Measurements from ENCODE around the gene FAM204A.

The FAM204A gene

DNA sequence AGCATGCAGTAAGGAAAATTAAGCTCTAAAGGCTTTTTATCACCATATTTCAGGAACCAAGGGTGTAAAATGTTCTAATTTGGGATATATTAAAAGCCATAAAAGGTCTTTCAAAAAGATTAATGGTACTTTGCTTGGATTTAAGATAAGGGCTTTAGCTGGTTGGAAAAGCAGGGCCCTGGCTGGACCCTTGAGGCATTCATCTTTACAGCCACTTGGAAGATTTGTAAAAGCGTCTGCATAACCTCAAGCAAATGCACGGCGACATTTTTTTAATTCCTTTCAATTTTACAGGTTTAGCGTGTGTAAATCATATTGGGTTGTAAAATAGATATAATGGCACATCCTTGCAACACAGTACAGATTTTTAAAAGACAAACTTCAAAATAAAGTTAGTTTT lies 27.2 kb downstream of the FAM204A start:
- Histone ChIP-seq H3K27me3 (replicated peaks; ENCODE audit: control insufficient read depth, insufficient read depth, low read length) (no peaks in the 10 kb centered on the region), H3K4me3 (replicated peaks; ENCODE audit: low read depth, low read length) (no peak overlapping the region), H3K36me3 (ENCODE audit: control insufficient read depth, insufficient read depth, low read length) (no peaks in the 10 kb centered on the region; the same call in none of the 2 replicates)
- no peak for DNase-seq (ENCODE audit: extremely low read depth, insufficient read length)
- TF ChIP-seq, protein P1, sequence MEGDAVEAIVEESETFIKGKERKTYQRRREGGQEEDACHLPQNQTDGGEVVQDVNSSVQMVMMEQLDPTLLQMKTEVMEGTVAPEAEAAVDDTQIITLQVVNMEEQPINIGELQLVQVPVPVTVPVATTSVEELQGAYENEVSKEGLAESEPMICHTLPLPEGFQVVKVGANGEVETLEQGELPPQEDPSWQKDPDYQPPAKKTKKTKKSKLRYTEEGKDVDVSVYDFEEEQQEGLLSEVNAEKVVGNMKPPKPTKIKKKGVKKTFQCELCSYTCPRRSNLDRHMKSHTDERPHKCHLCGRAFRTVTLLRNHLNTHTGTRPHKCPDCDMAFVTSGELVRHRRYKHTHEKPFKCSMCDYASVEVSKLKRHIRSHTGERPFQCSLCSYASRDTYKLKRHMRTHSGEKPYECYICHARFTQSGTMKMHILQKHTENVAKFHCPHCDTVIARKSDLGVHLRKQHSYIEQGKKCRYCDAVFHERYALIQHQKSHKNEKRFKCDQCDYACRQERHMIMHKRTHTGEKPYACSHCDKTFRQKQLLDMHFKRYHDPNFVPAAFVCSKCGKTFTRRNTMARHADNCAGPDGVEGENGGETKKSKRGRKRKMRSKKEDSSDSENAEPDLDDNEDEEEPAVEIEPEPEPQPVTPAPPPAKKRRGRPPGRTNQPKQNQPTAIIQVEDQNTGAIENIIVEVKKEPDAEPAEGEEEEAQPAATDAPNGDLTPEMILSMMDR (IDR thresholded peaks at IDR 0.05; ENCODE audit: insufficient read depth, low read length, poor library complexity, severe bottlenecking): no peak

DNA sequence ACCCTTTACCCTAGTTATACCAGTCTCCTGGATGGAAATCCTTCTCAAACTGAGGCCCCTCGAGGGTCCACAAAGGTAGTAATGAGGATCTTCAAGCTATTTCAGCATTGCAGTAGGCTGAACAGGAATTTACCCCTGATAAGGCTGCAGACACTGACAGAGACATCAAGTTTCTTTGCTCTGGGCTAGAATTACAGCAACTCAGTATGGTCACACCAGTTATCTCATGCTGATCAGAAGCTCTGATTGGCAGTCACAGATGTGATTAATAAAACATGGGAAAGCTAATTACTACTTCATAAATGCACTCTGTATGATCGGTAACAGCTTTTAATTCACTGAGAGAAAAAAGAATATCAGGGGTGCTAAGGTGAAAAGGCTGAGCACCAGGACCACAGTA lies 30.6 kb downstream of the FAM204A start:
- H3K4me3 ChIP-seq (replicated peaks; ENCODE audit: low read depth, low read length): no peak overlapping the region
- H3K27me3 ChIP-seq (replicated peaks; ENCODE audit: control insufficient read depth, insufficient read depth, low read length): no peaks in the 10 kb centered on the region
- TF ChIP-seq, protein P1 (IDR thresholded peaks at IDR 0.05; ENCODE audit: insufficient read depth, low read length, poor library complexity, severe bottlenecking): no peak
- H3K36me3 ChIP-seq (ENCODE audit: control insufficient read depth, insufficient read depth, low read length): no peaks in the 10 kb centered on the region; the same call in none of the 2 replicates
- no peak for DNase-seq (ENCODE audit: extremely low read depth, insufficient read length)

DNA sequence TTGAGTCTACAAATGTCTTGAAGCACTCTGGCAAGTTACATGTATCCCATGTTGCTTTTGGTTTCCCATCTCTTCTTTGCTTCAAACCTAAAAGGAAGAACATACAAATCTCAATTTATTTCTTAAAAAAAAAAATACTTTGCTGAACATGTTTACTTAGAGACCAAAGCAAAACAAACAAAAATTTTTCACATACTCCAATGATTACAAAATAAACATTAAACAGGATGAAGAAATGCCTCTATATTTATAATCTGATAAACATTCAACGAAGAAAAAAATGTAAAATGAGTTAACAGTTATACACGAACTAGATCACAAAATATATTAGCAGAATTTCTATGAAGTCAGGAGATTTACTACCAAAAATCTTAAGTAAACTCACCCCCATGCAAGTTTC lies 31.3 kb downstream of the FAM204A start:
- no peak overlapping the region for H3K4me3 ChIP-seq (replicated peaks; ENCODE audit: low read depth, low read length)
- no peak for DNase-seq (ENCODE audit: extremely low read depth, insufficient read length)
- H3K36me3 ChIP-seq (ENCODE audit: control insufficient read depth, insufficient read depth, low read length): peaks cover 2% of the 10 kb centered on the region
- H3K27me3 ChIP-seq (replicated peaks; ENCODE audit: control insufficient read depth, insufficient read depth, low read length): no peaks in the 10 kb centered on the region
- TF ChIP-seq, protein P1 (IDR thresholded peaks at IDR 0.05; ENCODE audit: insufficient read depth, low read length, poor library complexity, severe bottlenecking): no peak

DNA sequence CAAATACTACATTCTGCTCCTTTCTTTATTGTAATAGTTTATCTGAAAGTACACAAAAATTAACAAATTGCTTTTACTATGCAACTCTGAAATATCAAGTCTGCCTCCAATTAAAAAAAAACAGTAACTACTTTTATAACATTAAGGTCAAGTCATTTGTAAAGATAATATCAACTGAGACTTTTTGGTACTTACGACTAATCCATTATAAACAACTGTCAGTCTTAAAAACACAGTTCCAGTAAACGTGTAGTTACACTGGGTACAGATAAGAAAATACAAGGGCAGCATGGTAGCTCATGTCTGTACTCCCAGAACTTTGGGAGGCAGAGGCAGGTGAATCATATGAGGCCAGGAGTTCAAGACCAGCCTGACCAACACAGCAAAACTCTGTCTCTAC lies 32.2 kb downstream of the FAM204A start:
- TF ChIP-seq, protein P1 (IDR thresholded peaks at IDR 0.05; ENCODE audit: insufficient read depth, low read length, poor library complexity, severe bottlenecking): no peak
- Histone ChIP-seq H3K4me3 (replicated peaks; ENCODE audit: low read depth, low read length) (no peak overlapping the region), H3K36me3 (ENCODE audit: control insufficient read depth, insufficient read depth, low read length) (peaks cover 2% of the 10 kb centered on the region), H3K27me3 (replicated peaks; ENCODE audit: control insufficient read depth, insufficient read depth, low read length) (no peaks in the 10 kb centered on the region)
- DNase-seq (ENCODE audit: extremely low read depth, insufficient read length): no peak

DNA sequence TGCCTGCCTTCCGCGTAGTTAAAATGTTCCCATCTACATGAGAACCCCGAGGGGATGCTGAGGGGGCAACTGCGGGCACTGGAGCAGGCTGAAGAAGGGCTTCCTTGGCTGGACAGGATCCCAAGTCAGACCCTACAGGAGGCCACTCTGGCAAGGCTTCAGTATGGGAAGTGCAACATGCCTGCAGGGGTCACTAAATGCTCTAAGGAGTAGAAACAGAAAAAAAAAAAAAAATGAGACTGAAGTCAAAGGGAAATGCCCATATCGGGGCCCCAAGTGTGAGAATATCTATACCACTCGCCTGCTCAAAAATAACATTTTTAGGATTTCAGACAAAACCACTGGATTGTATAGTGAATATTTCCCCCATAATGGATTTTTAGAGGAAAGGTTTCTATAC lies 33.5 kb downstream of the FAM204A start:
- Histone ChIP-seq H3K27me3 (replicated peaks; ENCODE audit: control insufficient read depth, insufficient read depth, low read length) (no peaks in the 10 kb centered on the region), H3K4me3 (replicated peaks; ENCODE audit: low read depth, low read length) (no peak overlapping the region), H3K36me3 (ENCODE audit: control insufficient read depth, insufficient read depth, low read length) (peaks cover 2% of the 10 kb centered on the region)
- no peak for DNase-seq (ENCODE audit: extremely low read depth, insufficient read length)
- TF ChIP-seq, protein P1 (IDR thresholded peaks at IDR 0.05; ENCODE audit: insufficient read depth, low read length, poor library complexity, severe bottlenecking): no peak

DNA sequence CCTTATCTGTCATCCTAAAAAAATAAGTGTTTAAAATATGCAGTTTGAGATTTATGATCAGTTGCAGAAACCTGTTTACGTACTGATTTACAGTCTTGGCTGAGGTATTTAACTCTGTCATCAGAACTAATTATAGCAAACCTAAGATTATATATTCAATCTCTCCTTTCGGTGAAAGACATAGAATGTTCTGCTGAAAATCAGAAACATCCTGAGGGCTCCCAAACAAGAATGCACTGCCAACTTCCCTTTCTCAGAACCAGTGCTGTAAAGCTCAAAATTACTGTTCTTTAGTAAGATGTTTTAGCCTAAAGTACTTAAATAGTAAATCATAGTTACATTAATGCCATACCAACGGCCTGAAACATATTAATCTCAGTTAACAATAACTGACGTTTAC lies 34.3 kb downstream of the FAM204A start:
- Histone ChIP-seq H3K36me3 (ENCODE audit: control insufficient read depth, insufficient read depth, low read length) (peaks cover 2% of the 10 kb centered on the region), H3K27me3 (replicated peaks; ENCODE audit: control insufficient read depth, insufficient read depth, low read length) (no peaks in the 10 kb centered on the region), H3K4me3 (replicated peaks; ENCODE audit: low read depth, low read length) (no peak overlapping the region)
- TF ChIP-seq, protein P1 (IDR thresholded peaks at IDR 0.05; ENCODE audit: insufficient read depth, low read length, poor library complexity, severe bottlenecking): no peak
- no peak for DNase-seq (ENCODE audit: extremely low read depth, insufficient read length)

All from GM06990 (cell line).